Mesenteric fat pad (tissue), 1 donor: ENCODE results near the gene EEF1E1. TPM values are rescaled to one million over a fixed set of nuclear protein-coding genes. Genes with fewer than 3 reads are reported as not detected.

Source experiments
- DNase-seq: peaks from one replicate; pipeline ENCODE4 v3.0.0-alpha.2; 2020; ENCODE audit warnings: low spot score
- long read RNA-seq: library from polyadenylated mRNA; unstranded; transcript quantifications from one replicate; pipeline ENCODE4 v2.0.0, GENCODE V29; 2020
- total RNA-seq: library from RNA; stranded (reverse); fragmentation: NEBNext Ultra II Directional; extraction: Animal tissue kit (Norgen Biotek cat#: 25700); gene quantifications from one replicate; pipeline ENCODE4 v1.2.1, GENCODE V29; 2021
- donor health status: DM: yes; HTN: yes; CAD: no.

EEF1E1 gene
- total RNA-seq: 12.7 TPM
- long read RNA-seq, transcript EEF1E1-201 (4 exons, 1,077 nt): major isoform, 19 of 29 reads
- long read RNA-seq, partial matches to known transcripts: 3 of 29 reads
- long read RNA-seq, other reads (novel, unspliced or antisense): 5 of 29 reads

- peak; percentile 97 for DNase-seq
These were observed at the start of gene EEF1E1 for GRCh38 chr6:8102122-8102958. Gene EEF1E1, minus strand, starts transcription at chr6:8102548. Its CDS starts 27 bp downstream, at chr6:8102521.

GRCh38 chr6:8149350-8149749, 47.0 kb upstream of the EEF1E1 start:
- DNase-seq: no peak

GRCh38 chr6:8143945-8144344, 41.6 kb upstream of the EEF1E1 start:
- no peak for DNase-seq

- DNase-seq: no peak
These were observed 37.1 kb upstream of the EEF1E1 start for GRCh38 chr6:8139451-8139850.

- DNase-seq: no peak
These were observed 35.2 kb upstream of the EEF1E1 start for GRCh38 chr6:8137529-8137939.

- no peak for DNase-seq
These were observed 32.9 kb upstream of the EEF1E1 start for GRCh38 chr6:8135276-8135675.

- no peak for DNase-seq
These were observed 29.8 kb upstream of the EEF1E1 start for GRCh38 chr6:8132130-8132529.

- DNase-seq: no peak
These were observed 29.0 kb upstream of the EEF1E1 start for GRCh38 chr6:8131265-8131897.

GRCh38 chr6:8130399-8130798, 28.1 kb upstream of the EEF1E1 start:
- DNase-seq: no peak

GRCh38 chr6:8123236-8123635, 20.9 kb upstream of the EEF1E1 start:
- DNase-seq: no peak

- DNase-seq: no peak
These were observed 12.6 kb upstream of the EEF1E1 start for GRCh38 chr6:8114956-8115355.

- DNase-seq: no peak
These were observed 10.8 kb upstream of the EEF1E1 start for GRCh38 chr6:8113131-8113654.

GRCh38 chr6:8110725-8111124, 8.4 kb upstream of the EEF1E1 start:
- no peak for DNase-seq

- DNase-seq: no peak
These were observed 7.9 kb upstream of the EEF1E1 start for GRCh38 chr6:8110117-8110721.

GRCh38 chr6:8108759-8109539, 6.6 kb upstream of the EEF1E1 start:
- no peak for DNase-seq

GRCh38 chr6:8108031-8108660, 5.8 kb upstream of the EEF1E1 start:
- no peak for DNase-seq

- no peak for DNase-seq
These were observed 3.4 kb upstream of the EEF1E1 start for GRCh38 chr6:8105791-8106190.

GRCh38 chr6:8103726-8104125, 1.4 kb upstream of the EEF1E1 start:
- no peak for DNase-seq

- DNase-seq: no peak
These were observed 2.0 kb downstream of the EEF1E1 start for GRCh38 chr6:8100159-8100854.

- DNase-seq: no peak
These were observed 11.7 kb downstream of the EEF1E1 start for GRCh38 chr6:8090650-8091049.
